ENCODE results near the gene GNE.
"Not testable (repeated sequence)": the region's sequence is repeated elsewhere in the genome, so short reads cannot be mapped to it uniquely, and the experiment has no call there.

GRCh38 chr9:36180243-36180642, 78.0 kb downstream of the GNE start:
- not testable (repeated sequence) for TF ChIP-seq CTCF (conservative IDR thresholded peaks at IDR 0.05; ENCODE audit: low read depth in 2 of 2); CREB1 (CRISPR knock-in tag; IDR thresholded peaks at IDR 0.05; ENCODE audit: low read depth); REST (IDR thresholded peaks at IDR 0.05; ENCODE audit: unreplicated experiment); ETS1 (IDR thresholded peaks at IDR 0.05); ZNF331 (CRISPR knock-in tag; IDR thresholded peaks at IDR 0.05; ENCODE audit: low read depth); POLR2AphosphoS5 (IDR thresholded peaks at IDR 0.05; ENCODE audit: low read depth); EZH2 (IDR thresholded peaks at IDR 0.05; ENCODE audit: low read depth, unreplicated experiment); NANOG (IDR thresholded peaks at IDR 0.05; ENCODE audit: borderline replicate concordance); EZH2phosphoT487 (IDR thresholded peaks at IDR 0.05; ENCODE audit: unreplicated experiment); STAT1 (IDR thresholded peaks at IDR 0.05; ENCODE audit: unreplicated experiment); JUNB (IDR thresholded peaks at IDR 0.05; ENCODE audit: unreplicated experiment); ZNF462 (CRISPR knock-in tag; IDR thresholded peaks at IDR 0.05)

All from GM23338 (cell line).